ENCODE data around the gene UBA6. TPM values are rescaled to one million over a fixed set of nuclear protein-coding genes. Genes with fewer than 3 reads are reported as not detected.
"Not testable (repeated sequence)": the region's sequence is repeated elsewhere in the genome, so short reads cannot be mapped to it uniquely, and the experiment has no call there.

UBA6 gene
- total RNA-seq, 2 donors from 2014 or later: 56.0 to 130 TPM

DNA sequence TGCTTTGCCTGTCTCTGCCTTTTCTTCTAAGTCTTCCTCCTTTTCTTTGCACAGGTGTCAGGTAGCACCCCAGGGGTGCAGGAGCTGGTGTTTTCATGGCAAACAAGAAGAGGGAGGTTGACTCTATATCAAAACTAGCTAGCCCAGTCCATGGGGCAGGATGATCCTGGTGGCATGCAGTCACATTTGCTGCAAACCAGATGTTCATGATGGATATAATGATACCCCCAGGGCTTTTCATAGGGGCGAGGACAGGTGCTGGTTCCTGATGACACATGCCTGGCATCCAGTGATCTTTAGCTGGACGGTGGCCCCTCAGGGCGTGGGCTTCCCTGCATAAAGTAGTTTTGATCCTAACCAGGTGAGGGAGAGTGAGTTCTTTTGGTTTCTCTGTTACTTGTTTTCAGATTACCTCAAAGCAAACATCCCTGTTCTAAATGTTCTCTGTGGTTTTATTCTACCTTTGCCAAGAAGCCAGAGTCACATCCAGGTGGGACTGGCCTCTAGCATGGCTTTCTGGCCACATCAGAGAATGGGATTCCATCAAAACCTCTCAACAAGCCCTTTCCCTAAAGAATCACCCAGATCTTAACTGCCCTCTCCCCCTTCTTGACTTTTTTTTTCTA lies 11.2 kb upstream of the UBA6 start:
- 59% methylated on average over 3 of the region's 3 CpGs for WGBS
- H3K27me3 ChIP-seq (replicated peaks; ENCODE audit: insufficient read depth): no peaks in the 10 kb centered on the region
- no peaks in the 10 kb centered on the region for H3K9me3 ChIP-seq
- TF ChIP-seq POLR2AphosphoS5 (IDR thresholded peaks at IDR 0.05) (peak; percentile 55), POLR2A (IDR thresholded peaks at IDR 0.05) (no peak)
- TF ChIP-seq, protein P1, sequence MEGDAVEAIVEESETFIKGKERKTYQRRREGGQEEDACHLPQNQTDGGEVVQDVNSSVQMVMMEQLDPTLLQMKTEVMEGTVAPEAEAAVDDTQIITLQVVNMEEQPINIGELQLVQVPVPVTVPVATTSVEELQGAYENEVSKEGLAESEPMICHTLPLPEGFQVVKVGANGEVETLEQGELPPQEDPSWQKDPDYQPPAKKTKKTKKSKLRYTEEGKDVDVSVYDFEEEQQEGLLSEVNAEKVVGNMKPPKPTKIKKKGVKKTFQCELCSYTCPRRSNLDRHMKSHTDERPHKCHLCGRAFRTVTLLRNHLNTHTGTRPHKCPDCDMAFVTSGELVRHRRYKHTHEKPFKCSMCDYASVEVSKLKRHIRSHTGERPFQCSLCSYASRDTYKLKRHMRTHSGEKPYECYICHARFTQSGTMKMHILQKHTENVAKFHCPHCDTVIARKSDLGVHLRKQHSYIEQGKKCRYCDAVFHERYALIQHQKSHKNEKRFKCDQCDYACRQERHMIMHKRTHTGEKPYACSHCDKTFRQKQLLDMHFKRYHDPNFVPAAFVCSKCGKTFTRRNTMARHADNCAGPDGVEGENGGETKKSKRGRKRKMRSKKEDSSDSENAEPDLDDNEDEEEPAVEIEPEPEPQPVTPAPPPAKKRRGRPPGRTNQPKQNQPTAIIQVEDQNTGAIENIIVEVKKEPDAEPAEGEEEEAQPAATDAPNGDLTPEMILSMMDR (IDR thresholded peaks at IDR 0.05): no peak
- peaks cover 6% of the 10 kb centered on the region for H3K4me1 ChIP-seq (replicated peaks)
- H3K4me3 ChIP-seq: no peak overlapping the region
- intact Hi-C loops (cut with DNase I): no loop called here
- no peaks in the 10 kb centered on the region for H3K36me3 ChIP-seq
- no peak for DNase-seq (ENCODE audit: low spot score)
- peak overlapping the region; percentile 66 to 71 for H3K27ac ChIP-seq

DNA sequence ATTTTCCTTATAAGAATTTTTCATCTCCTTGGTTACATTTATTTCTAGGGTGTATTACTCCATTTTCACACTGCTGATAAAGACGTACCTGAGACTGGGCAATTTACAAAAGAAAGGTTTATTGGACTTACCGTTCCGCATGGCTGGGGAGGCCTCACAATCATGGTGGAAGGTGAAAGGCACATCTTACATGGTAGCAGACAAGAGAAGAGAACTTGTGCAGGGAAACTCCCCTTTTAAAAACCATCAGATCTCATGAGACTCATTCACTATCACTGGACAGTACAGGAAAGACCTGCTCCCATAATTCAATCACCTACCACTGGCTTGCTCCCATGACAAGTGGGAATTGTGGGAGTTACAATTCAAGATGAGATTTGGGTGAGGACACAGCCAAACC lies 5.7 kb upstream of the UBA6 start:
- WGBS: 95% methylated on average over 3 of the region's 3 CpGs

DNA sequence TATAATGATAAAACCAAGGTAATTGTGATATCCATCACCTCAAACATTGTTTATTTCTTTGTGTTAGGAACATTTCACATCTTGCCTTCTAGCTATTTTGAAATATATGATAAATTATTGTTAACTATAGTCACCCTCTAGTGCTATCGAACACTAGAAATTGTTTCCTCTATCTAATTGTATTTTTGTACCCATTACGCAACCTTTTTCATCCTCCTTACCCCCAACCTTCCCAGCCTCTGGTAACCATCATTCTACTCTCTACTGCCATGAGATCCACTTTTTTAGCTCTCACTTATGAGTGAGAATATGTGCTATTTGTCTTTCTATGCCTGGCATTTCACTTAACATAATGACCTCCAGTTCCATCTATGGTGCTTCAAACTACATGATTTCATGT lies 3.9 kb upstream of the UBA6 start:
- no peak overlapping the region for H3K27ac ChIP-seq
- WGBS: 100% methylated on average over 2 of the region's 2 CpGs
- no peaks in the 10 kb centered on the region for H3K4me1 ChIP-seq (replicated peaks)
- intact Hi-C loops (cut with DNase I): loop anchor here (5.0 kb wide), 1 partner anchor 158 kb away; the partner anchor contains the start of gene CENPC
- no peaks in the 10 kb centered on the region for H3K36me3 ChIP-seq
- TF ChIP-seq POLR2A (IDR thresholded peaks at IDR 0.05) (no peak), POLR2AphosphoS5 (IDR thresholded peaks at IDR 0.05) (no peak)
- TF ChIP-seq, protein P1 (IDR thresholded peaks at IDR 0.05): no peak
- no peaks in the 10 kb centered on the region for H3K27me3 ChIP-seq (replicated peaks; ENCODE audit: insufficient read depth)
- H3K4me3 ChIP-seq: no peak overlapping the region
- no peak for DNase-seq (ENCODE audit: low spot score)
- no peaks in the 10 kb centered on the region for H3K9me3 ChIP-seq

More for the DNA sequence above, 5.7 kb upstream of the UBA6 start:
- H3K27ac ChIP-seq; H3K4me1 ChIP-seq (replicated peaks); DNase-seq (ENCODE audit: low spot score); intact Hi-C loops (cut with DNase I); H3K4me3 ChIP-seq; H3K36me3 ChIP-seq; H3K27me3 ChIP-seq (replicated peaks; ENCODE audit: insufficient read depth); H3K9me3 ChIP-seq: not testable (repeated sequence)

DNA sequence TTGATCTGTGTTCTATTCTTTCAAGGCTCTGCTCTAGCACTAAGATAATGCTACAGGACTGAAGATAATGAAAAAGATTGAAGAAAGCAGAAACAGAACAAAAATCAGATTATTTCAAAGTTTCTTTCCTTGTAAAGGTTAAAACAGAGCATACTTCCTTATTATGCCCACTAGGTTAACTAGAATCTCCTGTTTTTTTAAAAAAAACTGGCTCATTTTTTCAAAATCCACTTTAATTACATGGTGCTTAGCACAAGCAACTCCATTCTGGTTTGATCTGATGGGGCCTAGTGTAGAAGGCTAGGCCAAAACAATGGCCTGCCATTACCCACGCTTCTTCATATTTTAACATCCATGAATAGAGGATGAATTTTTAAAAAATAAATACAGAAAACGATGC lies 1.2 kb upstream of the UBA6 start:
- Histone ChIP-seq H3K36me3 (no peaks in the 10 kb centered on the region), H3K27ac (no peak overlapping the region), H3K4me3 (no peak overlapping the region), H3K27me3 (replicated peaks; ENCODE audit: insufficient read depth) (no peaks in the 10 kb centered on the region), H3K4me1 (replicated peaks) (no peaks in the 10 kb centered on the region), H3K9me3 (no peaks in the 10 kb centered on the region)
- no peak for DNase-seq (ENCODE audit: low spot score)
- TF ChIP-seq POLR2AphosphoS5 (IDR thresholded peaks at IDR 0.05): no peak
- TF ChIP-seq POLR2A (IDR thresholded peaks at IDR 0.05): no peak
- TF ChIP-seq, protein P1 (IDR thresholded peaks at IDR 0.05): no peak
- intact Hi-C loops (cut with DNase I): loop anchor here (5.0 kb wide), 1 partner anchor 155 kb away; the partner anchor contains the start of gene CENPC
- 93% methylated on average over 2 of the region's 2 CpGs for WGBS

DNA sequence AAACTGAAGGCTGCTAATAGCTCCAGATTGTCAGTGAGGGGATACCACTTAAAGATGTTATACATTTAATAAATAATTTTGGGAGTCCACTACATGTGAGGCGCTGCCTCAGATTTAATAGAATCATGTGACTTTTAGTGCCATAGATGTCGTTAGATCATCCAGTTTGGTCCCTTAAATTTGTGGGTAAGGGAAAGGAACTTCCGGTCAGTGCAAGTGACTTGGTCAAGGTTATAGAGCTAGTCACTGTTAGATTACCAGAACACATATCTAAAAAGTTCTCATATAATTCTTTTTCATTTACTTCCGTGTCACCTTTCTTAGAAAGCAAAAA lies 529 bp upstream of the UBA6 start:
- no peaks in the 10 kb centered on the region for H3K9me3 ChIP-seq
- intact Hi-C loops (cut with DNase I): loop anchor here (5.0 kb wide), 1 partner anchor 154 kb away; the partner anchor contains the start of gene CENPC
- H3K4me1 ChIP-seq (replicated peaks): no peaks in the 10 kb centered on the region
- TF ChIP-seq POLR2AphosphoS5 (IDR thresholded peaks at IDR 0.05) (no peak), POLR2A (IDR thresholded peaks at IDR 0.05) (no peak)
- TF ChIP-seq, protein P1 (IDR thresholded peaks at IDR 0.05): no peak
- WGBS: 3% methylated on average over 4 of the region's 4 CpGs
- no peaks in the 10 kb centered on the region for H3K27me3 ChIP-seq (replicated peaks; ENCODE audit: insufficient read depth)
- peak overlapping the region; percentile 83 to 98 for H3K4me3 ChIP-seq
- peak overlapping the region; percentile 92 to 97 for H3K27ac ChIP-seq
- H3K36me3 ChIP-seq: no peaks in the 10 kb centered on the region
- no peak for DNase-seq (ENCODE audit: low spot score)
